Thoracic aorta (tissue), 2 donors: ENCODE results near the gene SNAP91. TPM values are rescaled to one million over a fixed set of nuclear protein-coding genes. Genes with fewer than 3 reads are reported as not detected.
A peak's percentile ranks its signal among the peaks of the same experiment; 100 is the strongest.

Experiments
- ATAC-seq: fragments of 150-250 bp; one replicate; pipeline ENCODE4 v1.8.0; 2017; ENCODE audit warnings: low read depth; ENCODE audit not compliant: insufficient number of reproducible peaks, low FRiP score
- DNase-seq: peaks from one replicate; pipeline ENCODE4 v3.0.0-alpha.2; 2020; ENCODE audit warnings: low spot score
- H3K27ac ChIP-seq, 2 donors: fragments of 200-600 bp; sonication (generic); 1 replicate in 1 of 2; 2 replicates in 1 of 2; pipeline ENCODE4 v1.5.1; 2016; ENCODE audit warnings: mild to moderate bottlenecking in 2 of 2, moderate library complexity in 2 of 2
- H3K27me3 ChIP-seq: fragments of 200-600 bp; sonication (generic); replicated peaks from 2 replicates; pipeline ENCODE4 v1.6.0; 2016; ENCODE audit warnings: mild to moderate bottlenecking; ENCODE audit not compliant: insufficient read depth
- H3K36me3 ChIP-seq: fragments of 200-600 bp; sonication (generic); one replicate; pipeline ENCODE4 v1.5.1; 2016
- H3K4me1 ChIP-seq, 2 donors: fragments of 200-600 bp; sonication (generic); 1 replicate in 1 of 2; 2 replicates in 1 of 2; pipeline versions ENCODE4 v1.5.1 to v1.6.0; 2016; ENCODE audit warnings: low read depth in 2 of 2, mild to moderate bottlenecking in 1 of 2; ENCODE audit not compliant: control insufficient read depth in 1 of 2
- H3K4me3 ChIP-seq: fragments of 200-600 bp; sonication (generic); 2 replicates; pipeline ENCODE4 v1.5.1; 2016; ENCODE audit warnings: mild to moderate bottlenecking
- H3K9me3 ChIP-seq: fragments of 200-600 bp; sonication (generic); 2 replicates; pipeline ENCODE4 v1.5.1; 2016
- total RNA-seq, 2 donors: library from RNA; depleted of rRNA; stranded (reverse); fragments of >200 nt; gene quantifications; one replicate each; pipeline versions ENCODE4 v1.1.0 to v1.2.3, GENCODE V29; 2016
- TF ChIP-seq, protein P1 (sequence below): fragments of 200-600 bp; sonication (generic); IDR thresholded peaks from one replicate; pipeline ENCODE4 v1.5.1; 2019; ENCODE audit warnings: antibody characterized with exemption

SNAP91 gene
- total RNA-seq, 2 donors from 2014 or later, result 3.0 TPM

DNA sequence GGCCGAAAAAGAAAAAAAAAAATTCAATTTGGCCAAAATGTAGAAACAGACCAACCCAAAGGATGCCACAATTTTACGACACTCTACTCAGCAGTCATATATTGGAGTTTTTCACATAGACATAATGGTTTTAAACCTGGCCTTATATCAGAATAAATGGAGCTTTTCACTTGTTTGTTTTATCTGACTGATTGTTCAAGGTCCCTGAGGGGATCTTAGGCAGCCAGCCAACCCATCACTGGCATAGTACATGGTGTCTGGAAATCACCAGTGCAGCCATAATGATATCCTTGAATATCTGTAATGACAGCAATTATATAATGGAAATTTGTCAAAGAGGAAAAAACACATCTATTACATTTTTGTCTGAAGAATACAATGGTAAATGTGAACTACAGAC, 99.7 kb downstream of the SNAP91 start:
- no peak for ATAC-seq
- DNase-seq, result no peak
- no peaks in the 10 kb centered on the region for H3K36me3 ChIP-seq
- no peaks in the 10 kb centered on the region for H3K4me1 ChIP-seq
- TF ChIP-seq, protein P1, sequence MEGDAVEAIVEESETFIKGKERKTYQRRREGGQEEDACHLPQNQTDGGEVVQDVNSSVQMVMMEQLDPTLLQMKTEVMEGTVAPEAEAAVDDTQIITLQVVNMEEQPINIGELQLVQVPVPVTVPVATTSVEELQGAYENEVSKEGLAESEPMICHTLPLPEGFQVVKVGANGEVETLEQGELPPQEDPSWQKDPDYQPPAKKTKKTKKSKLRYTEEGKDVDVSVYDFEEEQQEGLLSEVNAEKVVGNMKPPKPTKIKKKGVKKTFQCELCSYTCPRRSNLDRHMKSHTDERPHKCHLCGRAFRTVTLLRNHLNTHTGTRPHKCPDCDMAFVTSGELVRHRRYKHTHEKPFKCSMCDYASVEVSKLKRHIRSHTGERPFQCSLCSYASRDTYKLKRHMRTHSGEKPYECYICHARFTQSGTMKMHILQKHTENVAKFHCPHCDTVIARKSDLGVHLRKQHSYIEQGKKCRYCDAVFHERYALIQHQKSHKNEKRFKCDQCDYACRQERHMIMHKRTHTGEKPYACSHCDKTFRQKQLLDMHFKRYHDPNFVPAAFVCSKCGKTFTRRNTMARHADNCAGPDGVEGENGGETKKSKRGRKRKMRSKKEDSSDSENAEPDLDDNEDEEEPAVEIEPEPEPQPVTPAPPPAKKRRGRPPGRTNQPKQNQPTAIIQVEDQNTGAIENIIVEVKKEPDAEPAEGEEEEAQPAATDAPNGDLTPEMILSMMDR, result no peak
- H3K4me3 ChIP-seq, result no peak overlapping the region
- H3K9me3 ChIP-seq, result no peaks in the 10 kb centered on the region
- no peak overlapping the region for H3K27ac ChIP-seq
- no peaks in the 10 kb centered on the region for H3K27me3 ChIP-seq

DNA sequence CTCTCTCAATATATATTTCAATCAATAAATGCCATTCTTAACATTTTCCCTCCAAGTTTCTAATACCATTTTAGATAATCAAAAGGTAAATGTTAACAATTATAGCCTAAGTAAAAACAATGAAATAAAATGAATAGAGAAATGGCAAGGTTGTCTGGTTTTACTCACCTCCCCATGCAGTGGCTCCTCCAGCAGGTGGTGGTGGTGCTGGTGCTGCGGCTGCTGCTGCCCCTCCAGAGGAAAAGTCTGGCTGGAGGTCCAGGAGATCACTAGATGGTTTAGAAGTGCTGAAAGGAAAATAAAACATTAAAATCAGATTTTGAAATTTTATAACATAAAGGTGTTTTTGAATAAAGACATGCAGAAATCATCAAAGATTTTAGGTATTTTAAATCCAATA, 103.4 kb downstream of the SNAP91 start:
- no peak for DNase-seq
- ATAC-seq, result no peak
- H3K9me3 ChIP-seq, result no peaks in the 10 kb centered on the region
- H3K27me3 ChIP-seq, result no peaks in the 10 kb centered on the region
- H3K4me1 ChIP-seq, result peaks cover 0 to 5% of the 10 kb centered on the region in 2 donors
- H3K36me3 ChIP-seq, result no peaks in the 10 kb centered on the region
- no peak overlapping the region for H3K4me3 ChIP-seq
- H3K27ac ChIP-seq, result no peak overlapping the region
- TF ChIP-seq, protein P1, result no peak

DNA sequence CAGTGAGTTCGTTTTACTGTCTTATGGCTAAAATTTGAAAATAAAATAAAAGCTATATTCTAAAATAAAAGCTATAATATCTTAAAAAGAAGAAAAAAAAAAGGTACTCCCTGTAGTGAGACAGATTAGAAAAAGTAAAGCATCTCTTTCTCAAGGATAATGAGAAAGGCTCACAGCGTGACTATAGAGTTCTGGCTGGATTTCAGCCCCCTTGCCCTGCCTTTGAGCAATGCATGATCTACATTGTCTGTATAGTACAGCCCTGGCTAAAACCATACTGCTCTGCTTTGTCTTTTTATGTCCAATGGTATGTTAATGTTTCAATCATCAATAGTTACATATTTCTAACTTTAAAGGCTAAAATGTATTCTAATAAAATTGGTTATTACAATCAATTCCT, 105.3 kb downstream of the SNAP91 start:
- Histone ChIP-seq H3K27me3 (no peaks in the 10 kb centered on the region), H3K27ac (no peak overlapping the region), H3K9me3 (no peaks in the 10 kb centered on the region), H3K36me3 (no peaks in the 10 kb centered on the region), H3K4me3 (no peak overlapping the region), H3K4me1 (peaks cover 0 to 5% of the 10 kb centered on the region in 2 donors)
- no peak for ATAC-seq
- no peak for DNase-seq
- TF ChIP-seq, protein P1, result no peak

DNA sequence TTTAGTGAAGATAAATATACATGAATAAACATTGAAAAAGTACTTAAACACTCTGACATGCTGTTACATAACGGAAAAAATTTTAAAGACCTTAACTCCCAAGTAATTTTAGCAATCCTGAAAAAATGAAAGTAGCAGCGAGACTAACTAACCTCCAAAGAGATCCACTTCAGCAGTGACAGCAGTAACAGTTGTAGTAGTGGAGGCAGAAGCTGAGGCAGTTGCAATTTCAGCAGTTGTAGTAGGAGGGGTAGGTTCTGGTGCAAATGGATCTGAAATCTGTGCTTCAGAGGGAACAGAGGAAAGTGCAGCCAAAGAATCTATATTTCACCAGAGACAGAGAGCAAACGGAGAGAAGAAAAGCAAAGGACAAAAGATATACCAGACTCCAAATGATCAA, 107.8 kb downstream of the SNAP91 start:
- Histone ChIP-seq H3K4me1 (peaks cover 0 to 5% of the 10 kb centered on the region in 2 donors), H3K9me3 (no peaks in the 10 kb centered on the region), H3K27ac (no peak overlapping the region), H3K36me3 (no peaks in the 10 kb centered on the region), H3K27me3 (no peaks in the 10 kb centered on the region), H3K4me3 (peak overlapping the region; percentile 4)
- ATAC-seq (no peak), DNase-seq (no peak)
- TF ChIP-seq, protein P1, result no peak

DNA sequence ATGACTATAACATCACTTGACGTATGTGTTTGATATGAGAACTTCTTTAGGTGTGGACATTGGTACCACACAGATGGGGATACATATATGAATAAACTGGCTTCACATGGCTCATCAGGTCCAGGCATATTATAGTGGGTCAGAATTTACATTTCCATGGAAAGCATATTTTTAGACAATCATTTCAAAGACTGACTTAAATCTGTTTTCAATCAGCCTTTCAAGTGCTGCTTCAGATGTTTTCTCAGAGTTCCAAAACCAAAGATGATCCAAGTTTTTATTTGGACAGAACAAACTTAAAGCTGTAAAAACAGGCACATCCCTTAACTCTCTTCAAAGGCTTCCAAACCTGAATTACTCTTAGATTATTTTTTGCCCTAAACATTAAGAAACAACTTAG, 108.4 kb downstream of the SNAP91 start:
- Histone ChIP-seq H3K27me3 (no peaks in the 10 kb centered on the region), H3K36me3 (no peaks in the 10 kb centered on the region), H3K9me3 (no peaks in the 10 kb centered on the region), H3K4me3 (no peak overlapping the region), H3K27ac (no peak overlapping the region), H3K4me1 (peaks cover 0 to 5% of the 10 kb centered on the region in 2 donors)
- DNase-seq (no peak), ATAC-seq (no peak)
- TF ChIP-seq, protein P1, result no peak
